BE2C (cell line): ENCODE measurements around the gene FBXW11.

Experiments used
- DNase-seq: peaks from one replicate; pipeline ENCODE4 v3.0.0-alpha.2; 2020
- H3K27me3 ChIP-seq: fragments of 250-450 bp; sonication (Bioruptor Pico); 2 replicates; pipeline ENCODE4 v1.5.1; 2020; ENCODE audit warnings: mild to moderate bottlenecking
- H3K36me3 ChIP-seq: fragments of 250-450 bp; sonication (Bioruptor Pico); 2 replicates; pipeline ENCODE4 v1.5.1; 2020; ENCODE audit warnings: mild to moderate bottlenecking
- H3K4me1 ChIP-seq: fragments of 250-450 bp; sonication (Bioruptor Pico); 2 replicates; pipeline ENCODE4 v1.5.1; 2020
- H3K4me3 ChIP-seq: 2 replicates; pipeline ENCODE4 v1.5.1; 2011; ENCODE audit warnings: low read depth, low read length
- H3K9me3 ChIP-seq: fragments of 250-450 bp; sonication (Bioruptor Pico); 2 replicates; pipeline ENCODE4 v1.5.1; 2020
- CTCF ChIP-seq: IDR thresholded peaks from 2 replicates; pipeline ENCODE4 v1.5.1; 2012; ENCODE audit warnings: mild to moderate bottlenecking, low read depth, low read length

FBXW11 gene

GRCh38 chr5:172004824-172005237 lies 1.6 kb downstream of the FBXW11 start:
- H3K27me3 ChIP-seq = no peaks in the 10 kb centered on the region
- TF ChIP-seq CTCF = no peak
- peak overlapping the region; percentile 73 for H3K4me3 ChIP-seq
- H3K9me3 ChIP-seq = no peaks in the 10 kb centered on the region
- no peak for DNase-seq
- H3K36me3 ChIP-seq = no peaks in the 10 kb centered on the region
- H3K4me1 ChIP-seq = peaks cover 9% of the 10 kb centered on the region

GRCh38 chr5:172003746-172004145 lies 2.7 kb downstream of the FBXW11 start:
- H3K27me3 ChIP-seq = no peaks in the 10 kb centered on the region
- H3K4me3 ChIP-seq = peak overlapping the region; percentile 19; the same call in 1 of the 2 replicates
- no peak for TF ChIP-seq CTCF
- no peak for DNase-seq
- H3K4me1 ChIP-seq = peaks cover 9% of the 10 kb centered on the region
- no peaks in the 10 kb centered on the region for H3K36me3 ChIP-seq
- H3K9me3 ChIP-seq = no peaks in the 10 kb centered on the region

GRCh38 chr5:172002840-172003512 lies 3.5 kb downstream of the FBXW11 start:
- no peak for TF ChIP-seq CTCF
- Histone ChIP-seq H3K27me3 (no peaks in the 10 kb centered on the region), H3K36me3 (no peaks in the 10 kb centered on the region), H3K9me3 (no peaks in the 10 kb centered on the region), H3K4me1 (peaks cover 9% of the 10 kb centered on the region), H3K4me3 (no peak overlapping the region)
- DNase-seq = no peak

GRCh38 chr5:172002310-172002709 lies 4.1 kb downstream of the FBXW11 start:
- H3K9me3 ChIP-seq = no peaks in the 10 kb centered on the region
- H3K36me3 ChIP-seq = no peaks in the 10 kb centered on the region
- H3K27me3 ChIP-seq = no peaks in the 10 kb centered on the region
- peak; percentile 63 for TF ChIP-seq CTCF
- peaks cover 9% of the 10 kb centered on the region for H3K4me1 ChIP-seq
- DNase-seq = no peak
- no peak overlapping the region for H3K4me3 ChIP-seq

- DNase-seq = no peak
- Histone ChIP-seq H3K4me3 (no peak overlapping the region), H3K27me3 (no peaks in the 10 kb centered on the region), H3K36me3 (peaks cover 4% of the 10 kb centered on the region), H3K9me3 (no peaks in the 10 kb centered on the region), H3K4me1 (peaks cover 9% of the 10 kb centered on the region)
- TF ChIP-seq CTCF = no peak
Observed at GRCh38 chr5:171999877-172000276, 6.6 kb downstream of the FBXW11 start.

GRCh38 chr5:171999100-171999499 lies 7.3 kb downstream of the FBXW11 start:
- no peaks in the 10 kb centered on the region for H3K27me3 ChIP-seq
- no peaks in the 10 kb centered on the region for H3K9me3 ChIP-seq
- H3K4me3 ChIP-seq = no peak overlapping the region
- peaks cover 9% of the 10 kb centered on the region for H3K4me1 ChIP-seq
- DNase-seq = no peak
- peaks cover 4% of the 10 kb centered on the region for H3K36me3 ChIP-seq
- no peak for TF ChIP-seq CTCF
